GM12891 (cell line): ENCODE results near the gene CALML3.

Experiments
- DNase-seq: peaks from one replicate; pipeline ENCODE4 v3.0.0; 2011; ENCODE audit warnings: low spot score; ENCODE audit not compliant: insufficient read length
- FAIRE-seq: peaks from 2 replicates; lab custom pipeline; 2011; peaks lifted over from hg19 to GRCh38; lab: Jason Lieb, UNC
- PAX5 ChIP-seq: IDR thresholded peaks from 2 replicates; pipeline ENCODE4 v1.6.1; 2011; ENCODE audit warnings: low read length, moderate library complexity, mild to moderate bottlenecking; ENCODE audit not compliant: insufficient read depth, severe bottlenecking
- POLR2A ChIP-seq: IDR thresholded peaks from 2 replicates; pipeline ENCODE4 v1.6.1; 2011; ENCODE audit warnings: low read depth, low read length, control low read depth
- POLR2AphosphoS5 ChIP-seq: IDR thresholded peaks from 2 replicates; pipeline ENCODE4 v1.6.1; 2011; ENCODE audit warnings: low read depth, low read length, control low read depth
- POU2F2 ChIP-seq: IDR thresholded peaks from 2 replicates; pipeline ENCODE4 v1.6.1; 2011; ENCODE audit warnings: low read depth, mild to moderate bottlenecking, control low read depth, low read length, moderate library complexity
- SPI1 ChIP-seq: IDR thresholded peaks from 2 replicates; pipeline ENCODE4 v1.6.1; 2011; ENCODE audit warnings: low read depth, low read length, control low read depth
- TAF1 ChIP-seq: IDR thresholded peaks from 2 replicates; pipeline ENCODE4 v1.6.1; 2011; ENCODE audit warnings: low read depth, low read length, control low read depth

CALML3 gene

GRCh38 chr10:5532307-5532605 lies 7.5 kb downstream of the CALML3 start:
- FAIRE-seq (no peak), DNase-seq (no peak)
- TF ChIP-seq POLR2A (no peak), SPI1 (no peak), PAX5 (no peak), TAF1 (no peak), POU2F2 (no peak), POLR2AphosphoS5 (no peak)

GRCh38 chr10:5532618-5533097 lies 7.9 kb downstream of the CALML3 start:
- FAIRE-seq (no peak), DNase-seq (no peak)
- TF ChIP-seq TAF1, result no peak
- TF ChIP-seq PAX5, result no peak
- no peak for TF ChIP-seq POU2F2
- no peak for TF ChIP-seq POLR2A
- TF ChIP-seq SPI1, result no peak
- TF ChIP-seq POLR2AphosphoS5, result no peak

- no peak for TF ChIP-seq POLR2A
- TF ChIP-seq TAF1, result no peak
- TF ChIP-seq POU2F2, result no peak
- no peak for TF ChIP-seq PAX5
- TF ChIP-seq POLR2AphosphoS5, result no peak
- FAIRE-seq, result no peak
- no peak for DNase-seq
Measured at GRCh38 chr10:5533098-5533731, 8.5 kb downstream of the CALML3 start.

- DNase-seq (no peak), FAIRE-seq (no peak)
Measured at GRCh38 chr10:5534051-5534821, 9.5 kb downstream of the CALML3 start.

GRCh38 chr10:5534880-5535856 lies 10.4 kb downstream of the CALML3 start:
- TF ChIP-seq POLR2AphosphoS5 (no peak), TAF1 (no peak)
- FAIRE-seq (no peak), DNase-seq (no peak)

More at GRCh38 chr10:5534051-5534821, 9.5 kb downstream of the CALML3 start:
- TF ChIP-seq POU2F2 (no peak), PAX5 (no peak), TAF1 (no peak), SPI1 (no peak)

GRCh38 chr10:5536486-5537081 lies 11.8 kb downstream of the CALML3 start:
- DNase-seq (no peak), FAIRE-seq (no peak)
- TF ChIP-seq POU2F2 (no peak), POLR2A (no peak), TAF1 (no peak), POLR2AphosphoS5 (no peak), PAX5 (no peak), SPI1 (no peak)

GRCh38 chr10:5537684-5538083 lies 12.9 kb downstream of the CALML3 start:
- FAIRE-seq, result no peak
- DNase-seq, result no peak
- no peak for TF ChIP-seq TAF1
- no peak for TF ChIP-seq PAX5
- no peak for TF ChIP-seq SPI1
- TF ChIP-seq POLR2AphosphoS5, result no peak
- no peak for TF ChIP-seq POU2F2
- TF ChIP-seq POLR2A, result no peak

- TF ChIP-seq POLR2AphosphoS5 (no peak), PAX5 (no peak), TAF1 (no peak), POU2F2 (no peak)
- FAIRE-seq, result no peak
- no peak for DNase-seq
Measured at GRCh38 chr10:5538446-5538845, 13.7 kb downstream of the CALML3 start.

GRCh38 chr10:5538892-5539651 lies 14.3 kb downstream of the CALML3 start:
- no peak for DNase-seq
- FAIRE-seq, result no peak
- no peak for TF ChIP-seq TAF1
